GM21723 (cell line): ENCODE data around the gene PROB1.
"Not testable (repeated sequence)": the region's sequence is repeated elsewhere in the genome, so short reads cannot be mapped to it uniquely, and the experiment has no call there.

Experiments
- ATAC-seq: cut with Tn5 transposase; IDR thresholded peaks from one replicate; pipeline ENCODE4 v1.9.1; 2021; ENCODE audit warnings: mild to moderate bottlenecking, moderate library complexity; ENCODE audit not compliant: unreplicated experiment

The PROB1 gene

GRCh38 chr5:139379626-139380449 is 15.1 kb downstream of the PROB1 start:
- ATAC-seq, result no peak

- no peak for ATAC-seq
These were observed 16.0 kb downstream of the PROB1 start for GRCh38 chr5:139378941-139379361.

- ATAC-seq, result no peak
These were observed 16.6 kb downstream of the PROB1 start for GRCh38 chr5:139378101-139378825.

GRCh38 chr5:139377226-139377625 is 17.7 kb downstream of the PROB1 start:
- no peak for ATAC-seq

GRCh38 chr5:139376364-139376763 is 18.5 kb downstream of the PROB1 start:
- no peak for ATAC-seq

- no peak for ATAC-seq
These were observed 20.0 kb downstream of the PROB1 start for GRCh38 chr5:139374909-139375308.

GRCh38 chr5:139371482-139372435 is 23.1 kb downstream of the PROB1 start:
- ATAC-seq, result no peak

- no peak for ATAC-seq
These were observed 25.7 kb downstream of the PROB1 start for GRCh38 chr5:139369181-139369580.

GRCh38 chr5:139368613-139369012 is 26.3 kb downstream of the PROB1 start:
- no peak for ATAC-seq

- ATAC-seq, result no peak
These were observed 30.4 kb downstream of the PROB1 start for GRCh38 chr5:139364466-139364865.

- ATAC-seq, result no peak
These were observed 31.0 kb downstream of the PROB1 start for GRCh38 chr5:139363937-139364336.

GRCh38 chr5:139361835-139362429 is 33.0 kb downstream of the PROB1 start:
- ATAC-seq, result no peak

- no peak for ATAC-seq
These were observed 34.5 kb downstream of the PROB1 start for GRCh38 chr5:139360384-139360783.

- no peak for ATAC-seq
These were observed 36.8 kb downstream of the PROB1 start for GRCh38 chr5:139358064-139358463.

- ATAC-seq, result not testable (repeated sequence)
These were observed 39.0 kb downstream of the PROB1 start for GRCh38 chr5:139355900-139356299.

- no peak for ATAC-seq
These were observed 40.7 kb downstream of the PROB1 start for GRCh38 chr5:139354186-139354585.

- not testable (repeated sequence) for ATAC-seq
These were observed 47.0 kb downstream of the PROB1 start for GRCh38 chr5:139347863-139348262.

- not testable (repeated sequence) for ATAC-seq
These were observed 49.5 kb downstream of the PROB1 start for GRCh38 chr5:139345442-139345841.

GRCh38 chr5:139344177-139344576 is 50.7 kb downstream of the PROB1 start:
- ATAC-seq, result no peak

GRCh38 chr5:139343476-139343875 is 51.4 kb downstream of the PROB1 start:
- ATAC-seq, result no peak

GRCh38 chr5:139342423-139342723 is 52.5 kb downstream of the PROB1 start:
- ATAC-seq, result peak; percentile 2
